ENCODE data around the gene HSPA1A. TPM values are rescaled to one million over a fixed set of nuclear protein-coding genes. Genes with fewer than 3 reads are reported as not detected.

HSPA1A gene
- total RNA-seq, 1 donor, result 132 TPM

GRCh38 chr6:31825553-31825952 is 10.2 kb downstream of the HSPA1A start:
- H3K4me3 ChIP-seq (ENCODE audit: low read depth, low read length), result no peak overlapping the region
- TF ChIP-seq CTCF (IDR thresholded peaks at IDR 0.05; ENCODE audit: insufficient read depth, low read depth, low read length), result no peak
- no peak for DNase-seq (ENCODE audit: low read depth)

- peak; percentile 87 for DNase-seq (ENCODE audit: low read depth)
- no peak for TF ChIP-seq CTCF (IDR thresholded peaks at IDR 0.05; ENCODE audit: insufficient read depth, low read depth, low read length)
- peak overlapping the region; percentile 54 for H3K4me3 ChIP-seq (ENCODE audit: low read depth, low read length)
These were observed 11.5 kb downstream of the HSPA1A start for GRCh38 chr6:31826793-31827285.

- peak; percentile 100 for DNase-seq (ENCODE audit: low read depth)
- no peak for TF ChIP-seq CTCF (IDR thresholded peaks at IDR 0.05; ENCODE audit: insufficient read depth, low read depth, low read length)
- H3K4me3 ChIP-seq (ENCODE audit: low read depth, low read length), result peak within 1 kb of the TSS; percentile 80
These were observed 12.1 kb downstream of the HSPA1A start, which contains the start of gene HSPA1B for GRCh38 chr6:31827286-31828079. HSPA1B (plus strand) TSS chr6:31827738; CDS start chr6:31827951, 213 bp downstream.

- DNase-seq (ENCODE audit: low read depth), result peak; percentile 72
- H3K4me3 ChIP-seq (ENCODE audit: low read depth, low read length), result peak overlapping the region; percentile 84
- peak; percentile 43 for TF ChIP-seq CTCF (IDR thresholded peaks at IDR 0.05; ENCODE audit: insufficient read depth, low read depth, low read length)
These were observed 14.4 kb downstream of the HSPA1A start for GRCh38 chr6:31829633-31830283.

- H3K4me3 ChIP-seq (ENCODE audit: low read depth, low read length), result peak overlapping the region; percentile 84
- TF ChIP-seq CTCF (IDR thresholded peaks at IDR 0.05; ENCODE audit: insufficient read depth, low read depth, low read length), result no peak
- DNase-seq (ENCODE audit: low read depth), result no peak
These were observed 15.6 kb downstream of the HSPA1A start for GRCh38 chr6:31830886-31831335.

GRCh38 chr6:31831350-31832215 is 16.2 kb downstream of the HSPA1A start:
- no peak for TF ChIP-seq CTCF (IDR thresholded peaks at IDR 0.05; ENCODE audit: insufficient read depth, low read depth, low read length)
- no peak for DNase-seq (ENCODE audit: low read depth)
- no peak overlapping the region for H3K4me3 ChIP-seq (ENCODE audit: low read depth, low read length)

Data from fibroblast of villous mesenchyme (primary cell).